ENCODE results near the gene PPP2R5B.

Gene PPP2R5B

GRCh38 chr11:64891215-64891848 is 33.2 kb upstream of the PPP2R5B start:
- H3K9ac ChIP-seq (ENCODE audit: insufficient read length, low read depth): no peak overlapping the region
- no peaks in the 10 kb centered on the region for H3K27me3 ChIP-seq (ENCODE audit: insufficient read depth, insufficient read length)
- no peak overlapping the region for H3K4me3 ChIP-seq (ENCODE audit: insufficient read length, low read depth)
- TF ChIP-seq SUZ12 (IDR thresholded peaks at IDR 0.05; ENCODE audit: extremely low read depth, insufficient read depth, insufficient read length) (no peak), YY1 (IDR thresholded peaks at IDR 0.05; ENCODE audit: insufficient read depth, insufficient read length) (no peak), ZNF274 (IDR thresholded peaks at IDR 0.05; ENCODE audit: low read depth, low read length) (no peak)
- H3K9me3 ChIP-seq (ENCODE audit: insufficient read depth, low read length): no peaks in the 10 kb centered on the region
- DNase-seq (ENCODE audit: low read depth, low spot score): no peak
- H3K36me3 ChIP-seq (ENCODE audit: insufficient read depth, insufficient read length, low read length): peaks cover 18% of the 10 kb centered on the region
- peaks cover 30% of the 10 kb centered on the region for H3K4me1 ChIP-seq (ENCODE audit: insufficient read depth, insufficient read length)

- Histone ChIP-seq H3K36me3 (ENCODE audit: insufficient read depth, insufficient read length, low read length) (peaks cover 22% of the 10 kb centered on the region), H3K4me3 (ENCODE audit: insufficient read length, low read depth) (no peak overlapping the region), H3K4me1 (ENCODE audit: insufficient read depth, insufficient read length) (peaks cover 30% of the 10 kb centered on the region), H3K9ac (ENCODE audit: insufficient read length, low read depth) (no peak overlapping the region), H3K9me3 (ENCODE audit: insufficient read depth, low read length) (no peaks in the 10 kb centered on the region), H3K27me3 (ENCODE audit: insufficient read depth, insufficient read length) (no peaks in the 10 kb centered on the region)
- no peak for DNase-seq (ENCODE audit: low read depth, low spot score)
- no peak for TF ChIP-seq YY1 (IDR thresholded peaks at IDR 0.05; ENCODE audit: insufficient read depth, insufficient read length)
- no peak for TF ChIP-seq ZNF274 (IDR thresholded peaks at IDR 0.05; ENCODE audit: low read depth, low read length)
- TF ChIP-seq SUZ12 (IDR thresholded peaks at IDR 0.05; ENCODE audit: extremely low read depth, insufficient read depth, insufficient read length): no peak
Measured at GRCh38 chr11:64891880-64892279, 32.6 kb upstream of the PPP2R5B start.

- H3K4me1 ChIP-seq (ENCODE audit: insufficient read depth, insufficient read length): peaks cover 30% of the 10 kb centered on the region
- no peak overlapping the region for H3K4me3 ChIP-seq (ENCODE audit: insufficient read length, low read depth)
- H3K36me3 ChIP-seq (ENCODE audit: insufficient read depth, insufficient read length, low read length): peaks cover 28% of the 10 kb centered on the region
- TF ChIP-seq YY1 (IDR thresholded peaks at IDR 0.05; ENCODE audit: insufficient read depth, insufficient read length) (no peak), SUZ12 (IDR thresholded peaks at IDR 0.05; ENCODE audit: extremely low read depth, insufficient read depth, insufficient read length) (no peak), ZNF274 (IDR thresholded peaks at IDR 0.05; ENCODE audit: low read depth, low read length) (no peak)
- no peaks in the 10 kb centered on the region for H3K27me3 ChIP-seq (ENCODE audit: insufficient read depth, insufficient read length)
- DNase-seq (ENCODE audit: low read depth, low spot score): no peak
- H3K9ac ChIP-seq (ENCODE audit: insufficient read length, low read depth): peak overlapping the region; percentile 1
- no peaks in the 10 kb centered on the region for H3K9me3 ChIP-seq (ENCODE audit: insufficient read depth, low read length)
Measured at GRCh38 chr11:64892411-64892831, 32.1 kb upstream of the PPP2R5B start.

- Histone ChIP-seq H3K9ac (ENCODE audit: insufficient read length, low read depth) (peak overlapping the region; percentile 1), H3K36me3 (ENCODE audit: insufficient read depth, insufficient read length, low read length) (peaks cover 32% of the 10 kb centered on the region), H3K4me3 (ENCODE audit: insufficient read length, low read depth) (no peak overlapping the region), H3K9me3 (ENCODE audit: insufficient read depth, low read length) (no peaks in the 10 kb centered on the region), H3K4me1 (ENCODE audit: insufficient read depth, insufficient read length) (peaks cover 30% of the 10 kb centered on the region), H3K27me3 (ENCODE audit: insufficient read depth, insufficient read length) (no peaks in the 10 kb centered on the region)
- TF ChIP-seq YY1 (IDR thresholded peaks at IDR 0.05; ENCODE audit: insufficient read depth, insufficient read length) (no peak), SUZ12 (IDR thresholded peaks at IDR 0.05; ENCODE audit: extremely low read depth, insufficient read depth, insufficient read length) (no peak), ZNF274 (IDR thresholded peaks at IDR 0.05; ENCODE audit: low read depth, low read length) (no peak)
- no peak for DNase-seq (ENCODE audit: low read depth, low spot score)
Measured at GRCh38 chr11:64892838-64893193, 31.7 kb upstream of the PPP2R5B start.

- peak overlapping the region; percentile 59 for H3K9ac ChIP-seq (ENCODE audit: insufficient read length, low read depth)
- H3K4me3 ChIP-seq (ENCODE audit: insufficient read length, low read depth): no peak overlapping the region
- H3K4me1 ChIP-seq (ENCODE audit: insufficient read depth, insufficient read length): peaks cover 26% of the 10 kb centered on the region
- no peak for DNase-seq (ENCODE audit: low read depth, low spot score)
- no peak for TF ChIP-seq YY1 (IDR thresholded peaks at IDR 0.05; ENCODE audit: insufficient read depth, insufficient read length)
- no peak for TF ChIP-seq SUZ12 (IDR thresholded peaks at IDR 0.05; ENCODE audit: extremely low read depth, insufficient read depth, insufficient read length)
- TF ChIP-seq ZNF274 (IDR thresholded peaks at IDR 0.05; ENCODE audit: low read depth, low read length): no peak
- no peaks in the 10 kb centered on the region for H3K9me3 ChIP-seq (ENCODE audit: insufficient read depth, low read length)
- H3K27me3 ChIP-seq (ENCODE audit: insufficient read depth, insufficient read length): no peaks in the 10 kb centered on the region
- peaks cover 38% of the 10 kb centered on the region for H3K36me3 ChIP-seq (ENCODE audit: insufficient read depth, insufficient read length, low read length)
Measured at GRCh38 chr11:64893194-64894069, 31.1 kb upstream of the PPP2R5B start.

GRCh38 chr11:64894070-64894811 is 30.2 kb upstream of the PPP2R5B start:
- H3K9ac ChIP-seq (ENCODE audit: insufficient read length, low read depth): peak overlapping the region; percentile 59
- peaks cover 44% of the 10 kb centered on the region for H3K36me3 ChIP-seq (ENCODE audit: insufficient read depth, insufficient read length, low read length)
- H3K27me3 ChIP-seq (ENCODE audit: insufficient read depth, insufficient read length): no peaks in the 10 kb centered on the region
- DNase-seq (ENCODE audit: low read depth, low spot score): peak; percentile 75
- peaks cover 18% of the 10 kb centered on the region for H3K4me1 ChIP-seq (ENCODE audit: insufficient read depth, insufficient read length)
- no peaks in the 10 kb centered on the region for H3K9me3 ChIP-seq (ENCODE audit: insufficient read depth, low read length)
- TF ChIP-seq SUZ12 (IDR thresholded peaks at IDR 0.05; ENCODE audit: extremely low read depth, insufficient read depth, insufficient read length): no peak
- no peak for TF ChIP-seq ZNF274 (IDR thresholded peaks at IDR 0.05; ENCODE audit: low read depth, low read length)
- no peak for TF ChIP-seq YY1 (IDR thresholded peaks at IDR 0.05; ENCODE audit: insufficient read depth, insufficient read length)
- H3K4me3 ChIP-seq (ENCODE audit: insufficient read length, low read depth): no peak overlapping the region

Measured in NT2/D1 (cell line).